SK-N-MC (cell line): ENCODE measurements around the gene RACGAP1.

Source experiments
- DNase-seq: peaks from one replicate; pipeline ENCODE4 v3.0.0-alpha.2; 2011; ENCODE audit warnings: low read depth, low spot score
- H3K27ac ChIP-seq: fragments of 200-600 bp; sonication (generic); 2 replicates; pipeline ENCODE4 v1.5.1; 2016; ENCODE audit warnings: mixed run types
- H3K36me3 ChIP-seq: fragments of 200-600 bp; sonication (generic); 2 replicates; pipeline ENCODE4 v1.6.1; 2017; ENCODE audit warnings: antibody characterized with exemption, low read length, mixed read lengths; ENCODE audit not compliant: insufficient read depth
- H3K4me3 ChIP-seq: fragments of 200-600 bp; sonication (generic); 2 replicates; pipeline ENCODE4 v1.5.1; 2016
- H3K9ac ChIP-seq: fragments of 200-600 bp; sonication (generic); 2 replicates; pipeline ENCODE4 v1.8.0; 2017; ENCODE audit warnings: mixed run types, mixed read lengths; ENCODE audit not compliant: insufficient read length
- H3K9me3 ChIP-seq: fragments of 200-600 bp; sonication (generic); 2 replicates; pipeline ENCODE4 v1.6.1; 2017; ENCODE audit warnings: low read depth, mild to moderate bottlenecking, antibody characterized with exemption, low read length, moderate library complexity, mixed read lengths
- EZH2 ChIP-seq: fragments of 200-600 bp; sonication (generic); IDR thresholded peaks from one replicate; pipeline ENCODE4 v1.6.1; 2017; ENCODE audit warnings: antibody characterized with exemption
- FOXP2 ChIP-seq: optimal IDR thresholded peaks from 2 replicates; pipeline ENCODE3; 2011; ENCODE audit warnings: mild to moderate bottlenecking, moderate library complexity; ENCODE audit not compliant: insufficient read depth; ENCODE audit errors: extremely low read length, control extremely low read depth
- POLR2AphosphoS5 ChIP-seq: IDR thresholded peaks from 2 replicates; pipeline ENCODE4 v1.6.1; 2012; ENCODE audit warnings: mild to moderate bottlenecking, low read depth, low read length, borderline replicate concordance

The RACGAP1 gene

GRCh38 chr12:49968471-49968870, 56.8 kb downstream of the RACGAP1 start:
- Histone ChIP-seq H3K9ac (no peak overlapping the region), H3K9me3 (no peaks in the 10 kb centered on the region), H3K4me3 (no peak overlapping the region), H3K27ac (no peak overlapping the region), H3K36me3 (no peaks in the 10 kb centered on the region)
- TF ChIP-seq EZH2 (no peak), FOXP2 (no peak), POLR2AphosphoS5 (no peak)
- no peak for DNase-seq

- Histone ChIP-seq H3K4me3 (peak overlapping the region; percentile 83), H3K36me3 (no peaks in the 10 kb centered on the region), H3K9ac (no peak overlapping the region), H3K9me3 (no peaks in the 10 kb centered on the region), H3K27ac (no peak overlapping the region)
- DNase-seq, result no peak
- TF ChIP-seq EZH2 (no peak), POLR2AphosphoS5 (no peak), FOXP2 (no peak)
Measured at GRCh38 chr12:49967777-49968250, 57.5 kb downstream of the RACGAP1 start.

- Histone ChIP-seq H3K9ac (no peak overlapping the region), H3K27ac (no peak overlapping the region), H3K4me3 (peak overlapping the region; percentile 83), H3K9me3 (no peaks in the 10 kb centered on the region), H3K36me3 (no peaks in the 10 kb centered on the region)
- TF ChIP-seq EZH2, result no peak
- no peak for TF ChIP-seq FOXP2
- no peak for TF ChIP-seq POLR2AphosphoS5
- DNase-seq, result no peak
Measured at GRCh38 chr12:49967042-49967776, 58.1 kb downstream of the RACGAP1 start.

GRCh38 chr12:49966511-49967041, 58.7 kb downstream of the RACGAP1 start:
- Histone ChIP-seq H3K9me3 (no peaks in the 10 kb centered on the region), H3K4me3 (no peak overlapping the region), H3K36me3 (no peaks in the 10 kb centered on the region), H3K9ac (no peak overlapping the region), H3K27ac (no peak overlapping the region)
- no peak for TF ChIP-seq EZH2
- no peak for TF ChIP-seq POLR2AphosphoS5
- no peak for TF ChIP-seq FOXP2
- DNase-seq, result no peak

GRCh38 chr12:49965836-49966235, 59.5 kb downstream of the RACGAP1 start:
- TF ChIP-seq POLR2AphosphoS5 (no peak), EZH2 (no peak), FOXP2 (no peak)
- Histone ChIP-seq H3K4me3 (no peak overlapping the region), H3K36me3 (no peaks in the 10 kb centered on the region), H3K9ac (no peak overlapping the region), H3K27ac (no peak overlapping the region), H3K9me3 (no peaks in the 10 kb centered on the region)
- no peak for DNase-seq

- H3K36me3 ChIP-seq, result no peaks in the 10 kb centered on the region
- no peak overlapping the region for H3K4me3 ChIP-seq
- H3K9ac ChIP-seq, result no peak overlapping the region
- H3K9me3 ChIP-seq, result no peaks in the 10 kb centered on the region
- H3K27ac ChIP-seq, result no peak overlapping the region
- TF ChIP-seq POLR2AphosphoS5 (no peak), FOXP2 (no peak), EZH2 (no peak)
- no peak for DNase-seq
Measured at GRCh38 chr12:49964849-49965624, 60.3 kb downstream of the RACGAP1 start.

- DNase-seq, result no peak
- H3K36me3 ChIP-seq, result no peaks in the 10 kb centered on the region
- no peak for TF ChIP-seq FOXP2
- no peak for TF ChIP-seq POLR2AphosphoS5
- TF ChIP-seq EZH2, result no peak
- H3K27ac ChIP-seq, result no peak overlapping the region
- H3K9me3 ChIP-seq, result no peaks in the 10 kb centered on the region
- H3K4me3 ChIP-seq, result no peak overlapping the region
- no peak overlapping the region for H3K9ac ChIP-seq
Measured at GRCh38 chr12:49963976-49964815, 61.1 kb downstream of the RACGAP1 start.
